Measurements from ENCODE around the gene PGAM5.

The PGAM5 gene
- total RNA-seq, result 39.0 to 39.5 reads per million in 2 donors

DNA sequence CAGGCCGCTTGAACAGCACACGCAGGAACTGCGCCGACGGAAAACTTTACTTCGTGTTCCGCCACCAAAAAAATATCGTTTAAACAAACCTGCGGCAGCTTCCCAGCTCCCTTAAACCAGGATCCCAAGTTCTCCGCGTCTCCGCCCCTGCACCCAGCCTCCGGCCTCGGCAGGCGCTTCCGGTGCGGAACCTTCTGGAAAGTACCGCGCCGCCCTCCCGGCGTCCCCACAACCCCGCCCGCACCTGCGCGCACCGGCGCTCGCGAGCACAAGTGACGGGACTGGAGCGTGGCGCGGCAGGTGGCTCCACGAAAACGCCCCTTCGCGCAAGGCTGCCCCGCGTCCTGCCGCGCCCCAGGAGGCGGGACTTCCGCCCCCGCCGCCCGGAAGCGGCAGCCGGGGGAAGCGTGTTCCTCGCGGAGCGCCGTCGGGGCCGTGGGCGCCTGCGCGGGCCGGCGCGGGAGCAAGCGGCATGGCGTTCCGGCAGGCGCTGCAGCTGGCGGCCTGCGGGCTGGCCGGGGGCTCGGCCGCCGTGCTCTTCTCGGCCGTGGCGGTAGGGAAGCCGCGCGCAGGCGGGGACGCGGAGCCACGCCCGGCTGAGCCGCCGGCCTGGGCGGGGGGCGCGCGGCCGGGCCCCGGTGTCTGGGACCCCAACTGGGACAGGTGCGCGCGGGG is at the start of gene PGAM5:
Gene PGAM5 (plus strand): TSS at position 438 of the 675 bp plus-strand sequence. CDS start 35 bp downstream, at position 473.
- peak; percentile 92 for DNase-seq

DNA sequence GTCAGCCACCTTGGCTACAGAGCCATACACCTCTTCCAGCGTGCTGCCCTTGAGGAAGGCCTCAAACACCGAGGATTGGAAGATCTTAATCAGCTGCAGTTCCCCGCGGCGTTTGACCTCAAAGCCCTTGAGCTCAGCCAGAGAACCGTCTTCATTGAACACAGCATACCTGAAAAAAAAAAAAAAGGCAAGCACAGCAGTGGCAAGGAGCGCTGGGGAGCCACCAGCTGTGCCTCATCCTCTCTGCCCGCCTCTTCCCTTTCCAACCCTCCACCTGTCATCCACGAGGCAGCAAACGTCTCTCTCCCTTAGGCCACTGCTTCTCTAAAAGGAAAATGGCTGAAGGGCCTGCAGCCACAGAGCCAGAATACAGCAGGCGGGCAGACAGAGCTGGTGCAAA is 49.6 kb upstream of the PGAM5 start:
- no peak for DNase-seq

DNA sequence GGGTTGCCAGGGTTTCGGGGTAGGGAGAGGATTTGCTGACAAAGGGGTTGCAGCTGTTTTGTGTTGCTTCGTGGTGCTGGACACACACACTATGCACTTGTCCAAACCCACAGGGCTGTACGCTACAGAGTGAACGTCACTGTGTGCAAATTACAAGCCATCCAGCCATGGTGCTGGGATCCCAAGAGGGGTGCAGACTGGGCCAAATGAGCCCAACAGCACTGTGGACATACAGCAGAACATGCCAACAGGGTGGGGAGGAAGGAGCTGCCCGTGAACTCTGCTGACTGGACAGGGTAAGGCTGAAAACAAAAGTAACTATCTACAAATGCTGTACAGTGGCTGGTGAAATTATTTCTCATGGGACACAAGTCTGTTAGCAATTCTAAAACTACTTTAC is 48.7 kb upstream of the PGAM5 start:
- DNase-seq, result no peak

DNA sequence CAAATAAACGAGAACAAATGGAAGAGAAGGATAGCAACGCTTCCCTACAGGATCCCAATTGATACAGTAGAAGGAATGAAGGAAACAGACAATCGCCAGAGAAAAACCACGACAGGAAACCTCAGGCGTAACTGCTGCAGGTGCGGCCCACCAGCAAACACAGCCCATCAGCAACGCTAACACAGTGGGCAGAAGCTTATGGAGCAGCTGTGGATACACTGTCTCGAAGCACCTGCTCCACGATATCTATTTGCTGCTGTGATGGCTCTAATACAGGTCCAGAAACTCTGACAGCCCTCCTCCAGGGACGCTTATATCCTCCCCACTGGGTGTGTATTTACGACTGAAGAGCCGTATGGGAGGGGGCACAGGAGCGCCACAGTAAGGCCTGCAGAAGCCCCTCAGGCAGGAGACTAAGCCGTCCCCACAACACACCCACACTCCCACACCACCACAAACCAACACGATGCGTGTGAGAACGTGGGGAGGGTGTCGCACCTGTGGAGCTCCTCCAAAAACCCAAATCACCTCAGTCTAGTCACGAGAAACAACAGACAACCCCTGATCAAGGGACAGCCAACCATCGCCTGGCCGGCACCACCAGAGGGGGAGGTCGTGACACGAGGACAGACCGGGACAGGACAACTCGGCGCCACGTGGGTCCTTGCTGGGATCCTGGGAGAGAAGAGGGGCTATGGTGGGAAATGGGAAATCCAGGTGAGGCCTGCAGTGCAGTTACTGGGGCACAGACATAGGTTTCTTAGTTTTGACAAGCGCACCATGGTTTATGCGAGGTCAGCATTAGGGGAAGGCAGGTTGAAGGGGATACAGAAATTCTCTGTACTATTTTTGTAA is 47.5 kb upstream of the PGAM5 start:
- no peak for DNase-seq

DNA sequence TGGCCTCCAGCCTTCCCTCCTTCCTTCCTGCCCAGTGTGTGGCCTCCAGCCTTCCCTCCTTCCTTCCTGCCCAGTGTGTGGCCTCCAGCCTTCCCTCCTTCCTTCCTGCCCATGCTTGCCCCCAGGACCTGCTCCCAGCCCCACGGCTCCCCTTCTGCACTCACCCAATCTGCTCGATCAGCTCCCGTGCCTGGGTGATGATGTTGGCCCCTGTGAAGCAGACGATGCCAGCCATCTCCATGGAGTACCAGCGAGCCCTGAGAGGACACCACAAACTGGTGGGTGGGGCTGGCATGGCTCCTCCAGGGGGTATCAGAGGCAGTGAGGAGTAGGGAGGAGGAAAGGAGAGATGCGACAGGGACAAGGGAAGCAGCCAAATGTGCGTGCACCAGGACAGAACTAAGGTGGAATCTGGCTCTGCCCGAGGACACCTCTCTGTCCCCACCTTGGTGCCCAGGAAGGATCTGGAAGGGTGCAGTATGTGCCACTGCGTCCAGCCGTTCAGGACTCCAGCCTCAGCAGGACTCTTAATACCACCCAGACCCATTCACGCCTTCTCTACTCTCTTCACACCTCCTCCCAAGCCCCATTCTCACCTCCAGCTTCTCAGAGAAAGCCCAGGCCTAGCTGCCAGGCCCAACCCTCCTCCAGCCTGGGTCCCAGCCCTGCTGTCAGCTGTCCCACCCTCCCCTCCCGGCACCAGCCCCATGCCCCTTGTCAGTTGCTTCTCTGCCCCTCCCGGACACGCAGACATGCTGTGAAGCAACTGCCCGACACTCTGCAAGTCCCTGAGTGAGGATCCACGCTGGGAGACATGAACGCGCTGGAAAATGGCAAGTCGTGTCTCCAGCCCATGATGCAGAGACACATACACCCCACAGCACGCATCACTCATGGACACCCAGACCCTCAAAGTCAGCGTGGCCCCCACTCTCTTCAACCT is 46.2 kb upstream of the PGAM5 start:
- DNase-seq, result no peak

DNA sequence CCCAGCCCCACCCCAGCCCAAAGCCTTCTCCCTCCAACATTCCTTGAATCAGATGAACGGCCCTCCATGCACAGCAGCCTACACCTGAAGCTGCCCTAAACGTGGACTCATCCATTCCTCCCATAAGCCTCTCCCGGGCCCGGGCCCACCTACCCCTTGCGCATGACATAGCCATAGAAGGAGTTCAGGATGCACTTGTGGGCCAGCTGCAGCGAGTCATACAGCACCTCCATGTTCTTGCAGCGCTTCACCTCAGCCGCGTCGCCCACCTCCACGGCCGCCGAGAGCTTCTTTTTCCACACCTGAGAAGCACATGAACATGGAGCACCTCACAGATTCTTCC is 45.5 kb upstream of the PGAM5 start:
- no peak for DNase-seq

- DNase-seq, result no peak
Observed at GRCh38 chr12:132665794-132666193, 44.8 kb upstream of the PGAM5 start.

DNA sequence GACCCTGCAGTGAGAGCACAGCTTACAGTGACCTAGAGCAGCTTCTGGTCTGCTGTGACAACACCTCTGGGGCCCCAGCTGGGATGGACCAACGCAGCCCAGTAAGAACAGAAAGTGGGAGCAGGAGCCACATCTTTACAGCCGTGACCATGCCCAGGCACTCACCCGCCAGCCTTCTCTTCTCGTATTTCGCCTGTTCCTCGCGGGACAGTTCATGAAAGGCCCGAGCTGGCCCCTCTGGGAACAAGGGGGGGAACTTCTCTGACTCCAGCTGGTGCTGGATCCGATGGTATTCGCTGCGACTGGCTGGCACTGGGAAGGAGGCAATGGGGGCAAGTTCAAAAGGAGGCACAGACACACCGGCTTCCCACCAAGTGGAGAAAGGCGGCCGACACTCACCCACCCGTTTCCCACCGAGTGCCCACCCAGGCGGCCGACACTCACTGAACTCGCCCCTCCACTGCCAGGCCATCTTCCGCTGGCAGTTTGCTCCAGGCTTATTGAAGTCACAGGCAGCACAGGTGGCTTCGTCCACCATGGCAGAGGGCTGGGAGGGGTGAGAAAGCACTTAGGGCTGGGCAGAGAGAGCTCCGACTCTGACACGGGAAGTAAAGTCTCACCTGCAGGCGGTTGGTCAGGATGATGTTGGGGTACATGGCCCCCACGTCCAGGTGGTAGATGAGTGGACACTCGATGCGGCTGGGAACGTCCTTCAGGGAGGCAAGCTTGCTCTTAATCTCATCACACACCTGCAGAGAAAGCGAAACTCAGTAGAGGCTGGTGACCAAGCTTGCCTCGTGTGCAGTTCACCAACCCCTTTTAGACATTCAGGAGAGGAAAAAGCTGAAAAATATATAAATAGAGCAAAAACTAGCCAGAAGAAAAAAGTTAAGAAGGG is 42.2 kb upstream of the PGAM5 start:
- no peak for DNase-seq

DNA sequence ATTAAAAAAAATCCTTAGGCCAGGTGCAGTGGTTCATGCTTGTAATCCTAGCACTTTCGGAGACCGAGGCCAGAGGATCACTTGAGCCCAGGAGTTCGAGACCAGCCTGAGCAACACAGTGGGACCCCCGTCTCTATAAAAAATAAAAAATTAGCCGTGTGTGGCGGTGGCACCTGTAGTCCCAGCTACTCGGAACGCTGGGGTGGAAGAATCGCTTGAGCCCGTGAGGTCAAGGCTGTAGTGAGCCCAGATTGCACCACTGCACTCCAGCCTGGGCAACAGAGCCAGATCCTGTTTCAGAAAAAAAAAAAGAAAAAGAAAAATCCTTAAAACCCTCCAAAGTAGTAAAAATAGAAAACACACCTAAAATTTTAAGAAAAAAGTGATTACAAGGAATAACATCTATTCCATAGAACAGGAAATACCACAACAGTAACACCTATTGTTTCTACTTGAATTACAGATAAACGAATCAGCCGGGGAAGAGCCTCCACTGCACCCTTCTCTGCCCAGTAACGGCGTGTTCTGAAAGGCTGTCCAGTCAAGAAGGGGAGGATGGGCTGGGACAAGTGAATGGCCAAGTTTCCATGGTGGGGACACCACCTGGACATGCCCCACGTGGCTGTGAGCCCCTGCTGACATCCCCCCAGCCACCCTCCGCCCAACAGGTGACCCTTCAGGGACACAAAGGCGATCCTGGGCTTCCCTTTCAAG is 41.3 kb upstream of the PGAM5 start:
- no peak for DNase-seq

DNA sequence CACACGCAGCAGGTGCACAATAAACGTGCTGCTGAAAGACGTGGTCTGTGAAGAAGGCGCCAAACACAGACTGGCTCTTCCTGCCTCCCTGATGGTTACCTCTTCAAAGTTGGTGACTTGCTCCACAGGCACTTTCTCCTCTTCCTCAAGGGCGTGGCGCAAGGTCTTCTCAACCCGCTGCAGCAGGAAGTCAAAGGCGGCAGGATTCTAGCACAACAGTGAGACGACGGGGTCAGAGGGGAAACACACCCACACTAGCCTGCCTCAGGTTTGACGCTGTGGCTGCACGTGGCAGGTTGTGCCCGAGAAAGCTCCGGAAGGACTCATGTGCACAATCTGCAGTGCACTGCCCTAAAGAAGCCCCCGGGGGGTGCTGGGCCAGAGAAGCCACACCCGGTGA is 38.5 kb upstream of the PGAM5 start:
- DNase-seq, result no peak

- no peak for DNase-seq
Observed at GRCh38 chr12:132672678-132673077, 38.0 kb upstream of the PGAM5 start.

- DNase-seq, result no peak
Observed at GRCh38 chr12:132673288-132674179, 37.1 kb upstream of the PGAM5 start.

- DNase-seq, result no peak
Observed at GRCh38 chr12:132674561-132674960, 36.1 kb upstream of the PGAM5 start.

DNA sequence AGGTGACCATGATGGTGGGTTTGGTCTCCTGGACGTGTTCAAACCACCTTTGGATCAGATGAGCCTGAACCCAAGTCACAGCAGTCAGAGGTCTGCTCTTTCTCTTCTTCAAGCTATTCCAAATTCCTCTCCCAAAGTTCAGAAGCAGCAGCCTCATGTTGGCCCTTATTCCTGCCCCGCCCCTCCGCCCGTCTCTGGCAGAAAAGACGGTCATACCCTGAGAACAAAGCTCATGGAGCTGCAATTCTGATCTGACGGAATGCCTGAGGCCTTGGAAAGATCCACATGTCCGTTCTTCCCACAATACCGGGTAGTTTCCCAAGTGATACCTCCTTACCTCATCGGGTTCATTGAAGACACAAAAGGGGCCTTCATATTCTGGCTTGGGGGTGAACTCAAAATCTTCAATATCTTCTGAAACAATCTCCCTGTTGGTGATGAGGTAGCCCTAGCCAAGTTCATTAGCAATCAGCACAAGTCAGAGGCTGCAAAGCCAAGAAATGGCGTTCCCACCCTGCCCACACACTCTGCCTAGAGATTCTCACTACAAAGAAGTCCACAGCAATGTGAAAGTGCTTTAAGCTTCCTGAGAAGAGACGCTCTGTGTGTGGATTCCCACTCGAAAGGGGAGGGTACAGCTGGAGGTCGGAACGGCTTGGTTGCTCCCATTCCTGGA is 34.7 kb upstream of the PGAM5 start:
- DNase-seq, result no peak

DNA sequence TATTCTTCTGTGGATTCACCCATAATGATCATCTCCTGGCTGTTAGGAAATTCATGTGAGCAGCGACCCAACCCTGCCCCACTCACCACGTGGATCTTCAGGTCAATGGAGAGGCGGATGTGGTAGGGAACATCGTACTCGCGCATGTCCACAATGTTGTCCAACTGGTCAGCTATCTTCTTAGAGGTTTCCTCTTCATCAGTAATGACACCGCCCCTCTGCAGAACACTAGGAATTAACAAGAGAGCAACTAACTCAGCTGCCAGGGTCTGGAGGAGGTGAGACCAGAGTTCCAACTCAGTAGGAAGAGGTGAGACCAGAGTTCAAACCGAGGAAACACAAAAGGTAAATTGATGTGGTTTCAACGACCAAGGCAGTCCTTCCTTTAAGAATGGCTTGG is 33.1 kb upstream of the PGAM5 start:
- no peak for DNase-seq

DNA sequence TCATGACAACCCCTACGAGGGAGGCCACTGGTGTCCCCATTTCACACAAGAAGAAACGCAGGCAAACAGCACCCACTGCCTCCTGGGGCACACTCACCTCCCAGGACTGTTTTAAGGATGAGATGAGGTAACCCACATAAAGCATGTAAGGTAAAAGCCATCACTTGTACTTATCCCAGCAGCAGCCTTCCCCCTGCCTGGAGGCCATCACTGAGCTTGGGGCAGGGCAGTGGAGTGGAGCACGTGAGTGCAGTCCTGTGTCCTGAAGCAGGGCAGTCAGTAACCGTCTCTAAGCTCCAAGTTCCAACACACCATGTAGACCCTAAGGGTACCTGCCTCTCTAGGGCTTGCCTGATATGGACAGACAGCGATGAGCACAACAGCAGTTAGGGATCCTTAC is 25.2 kb upstream of the PGAM5 start:
- no peak for DNase-seq

DNA sequence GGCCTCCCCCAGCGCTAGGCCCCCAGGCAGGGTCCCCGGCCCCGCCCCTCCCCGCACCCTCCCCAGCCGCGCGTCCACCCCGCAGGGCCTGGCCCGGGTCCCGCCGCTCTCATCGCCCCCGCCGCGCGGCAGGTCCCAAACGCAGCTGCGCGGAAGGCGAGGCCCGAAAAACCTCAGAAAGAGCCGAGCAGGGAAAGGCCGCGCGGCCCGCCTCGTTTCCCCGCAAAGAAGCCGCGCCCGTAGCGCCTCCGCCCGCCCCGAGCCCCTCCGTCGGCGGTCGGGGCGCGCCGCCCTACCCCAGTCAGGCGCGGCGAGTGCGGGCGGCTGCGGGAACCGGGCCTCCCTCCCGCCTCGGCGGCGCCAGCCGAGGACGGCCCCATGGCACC is 23.8 kb upstream of the PGAM5 start:
- DNase-seq, result no peak

GRCh38 chr12:132687211-132688164 is 23.2 kb upstream of the PGAM5 start, which contains the start of the genes POLE and PXMP2:
POLE (minus strand) TSS chr12:132687342; CDS start chr12:132687315, 27 bp downstream.
PXMP2 (plus strand) TSS chr12:132687587; CDS start chr12:132687671, 84 bp downstream.
- peak; percentile 94 for DNase-seq
